Brain pericyte (primary cell): ENCODE data around the gene KCP.

Experiments
- DNase-seq: peaks from one replicate; pipeline ENCODE4 v3.0.0-alpha.2; 2012; ENCODE audit warnings: low read depth, low spot score

The KCP gene

GRCh38 chr7:128874140-128875031 lies 36.1 kb downstream of the KCP start:
- DNase-seq: no peak

DNA sequence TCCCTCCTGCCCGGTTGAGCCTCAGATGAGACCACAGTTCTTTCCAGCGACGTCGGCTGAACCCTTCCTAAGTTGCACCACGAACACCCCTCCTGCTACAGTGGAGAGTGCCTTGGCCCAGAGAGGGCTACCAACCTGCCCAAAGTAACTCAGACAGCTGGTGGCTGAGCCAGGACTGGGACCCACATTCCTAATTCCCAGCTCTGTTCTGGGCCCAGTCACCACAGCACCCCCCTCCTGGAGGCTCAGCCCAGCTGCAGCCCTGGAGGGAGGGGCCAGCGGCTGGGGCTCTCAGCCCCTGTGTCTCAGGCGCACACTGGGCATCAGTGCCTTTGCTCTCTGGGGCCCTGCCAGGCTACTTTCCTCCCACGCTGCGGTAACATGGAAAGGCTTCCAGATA lies 37.3 kb downstream of the KCP start:
- no peak for DNase-seq

GRCh38 chr7:128872394-128872824 lies 38.1 kb downstream of the KCP start:
- no peak for DNase-seq

DNA sequence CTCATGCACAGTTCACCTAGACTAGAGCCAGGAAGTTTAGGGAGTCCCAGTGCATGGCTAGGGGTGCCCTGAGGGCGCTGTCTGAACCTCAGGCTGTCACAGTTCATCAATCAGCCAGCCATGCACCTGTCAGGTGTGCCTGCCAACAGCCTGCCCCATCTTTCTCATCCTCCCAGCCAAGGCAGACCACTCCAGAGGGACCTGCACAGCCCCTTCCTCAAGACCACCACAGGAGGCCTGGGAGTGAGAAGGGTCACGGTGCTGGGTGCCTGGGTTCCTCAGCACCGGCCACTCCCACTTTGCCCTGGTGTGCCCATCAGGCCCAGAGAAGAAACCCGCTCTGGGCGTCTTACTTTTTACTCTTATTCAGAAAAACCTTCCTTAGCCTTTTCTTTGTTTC lies 39.5 kb downstream of the KCP start:
- no peak for DNase-seq

GRCh38 chr7:128869944-128870285 lies 40.6 kb downstream of the KCP start:
- DNase-seq: no peak

DNA sequence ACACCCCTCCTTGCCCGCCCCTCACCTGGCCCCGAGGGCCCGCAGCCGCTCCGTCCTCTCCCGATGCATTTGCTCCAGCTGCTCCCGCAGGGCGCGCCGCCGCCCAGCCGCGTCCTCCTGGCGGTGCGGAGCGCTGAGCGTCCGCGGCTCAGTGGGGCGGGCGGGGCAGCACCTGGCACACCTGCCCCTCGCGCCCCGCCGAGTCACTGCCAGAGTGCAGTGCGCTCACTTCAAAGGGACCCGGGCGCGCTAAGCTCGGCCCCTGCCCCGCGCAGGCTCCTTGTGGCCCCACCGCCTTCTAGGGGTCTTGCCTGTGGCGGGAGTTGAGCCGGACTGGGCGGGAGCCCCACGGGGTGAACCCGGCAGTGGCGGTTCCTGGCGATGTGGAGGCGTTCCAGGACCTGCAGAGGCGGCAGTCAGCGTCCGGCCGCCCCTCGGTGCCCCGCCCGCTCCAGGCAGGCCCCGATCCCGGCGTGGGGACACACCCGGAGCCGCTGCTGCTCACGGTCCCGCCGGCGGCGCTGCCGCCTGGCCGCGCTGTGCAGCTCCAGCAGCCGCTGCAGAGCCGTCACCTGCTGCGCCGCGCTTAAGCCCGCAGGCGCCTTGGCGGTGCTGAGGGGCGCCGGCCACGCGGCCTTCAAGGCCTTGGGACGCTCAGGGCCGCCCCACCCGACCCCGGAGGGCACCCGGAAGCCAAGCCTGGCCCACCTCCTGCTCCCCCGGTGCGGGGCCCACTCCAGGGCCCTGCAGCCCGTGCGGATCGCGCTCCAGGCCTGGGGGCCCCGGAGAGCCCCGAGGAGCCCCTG lies 41.2 kb downstream of the KCP start:
- no peak for DNase-seq

GRCh38 chr7:128868624-128869137 lies 41.8 kb downstream of the KCP start:
- DNase-seq: no peak

- DNase-seq: no peak
Observed at GRCh38 chr7:128867842-128868623, 42.5 kb downstream of the KCP start.

DNA sequence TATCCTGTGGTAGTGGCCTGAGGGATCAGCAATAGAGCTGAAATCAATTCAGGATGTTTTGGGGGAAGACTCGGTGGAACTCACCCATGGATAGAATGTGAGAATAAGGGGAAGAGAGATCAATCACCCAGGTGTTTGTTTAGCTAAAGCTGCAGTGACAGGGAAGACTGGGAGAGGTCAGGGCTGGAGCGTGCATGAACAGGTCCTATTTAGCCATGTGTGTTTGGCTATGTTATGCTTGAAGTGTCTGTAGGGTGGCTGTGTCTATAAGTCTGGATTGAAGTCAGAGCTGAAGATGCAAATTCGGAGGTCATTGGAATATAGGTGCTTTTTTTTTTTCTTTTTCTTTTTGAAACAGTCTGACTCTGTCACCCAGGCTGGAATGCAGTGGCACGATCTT lies 43.3 kb downstream of the KCP start:
- no peak for DNase-seq

DNA sequence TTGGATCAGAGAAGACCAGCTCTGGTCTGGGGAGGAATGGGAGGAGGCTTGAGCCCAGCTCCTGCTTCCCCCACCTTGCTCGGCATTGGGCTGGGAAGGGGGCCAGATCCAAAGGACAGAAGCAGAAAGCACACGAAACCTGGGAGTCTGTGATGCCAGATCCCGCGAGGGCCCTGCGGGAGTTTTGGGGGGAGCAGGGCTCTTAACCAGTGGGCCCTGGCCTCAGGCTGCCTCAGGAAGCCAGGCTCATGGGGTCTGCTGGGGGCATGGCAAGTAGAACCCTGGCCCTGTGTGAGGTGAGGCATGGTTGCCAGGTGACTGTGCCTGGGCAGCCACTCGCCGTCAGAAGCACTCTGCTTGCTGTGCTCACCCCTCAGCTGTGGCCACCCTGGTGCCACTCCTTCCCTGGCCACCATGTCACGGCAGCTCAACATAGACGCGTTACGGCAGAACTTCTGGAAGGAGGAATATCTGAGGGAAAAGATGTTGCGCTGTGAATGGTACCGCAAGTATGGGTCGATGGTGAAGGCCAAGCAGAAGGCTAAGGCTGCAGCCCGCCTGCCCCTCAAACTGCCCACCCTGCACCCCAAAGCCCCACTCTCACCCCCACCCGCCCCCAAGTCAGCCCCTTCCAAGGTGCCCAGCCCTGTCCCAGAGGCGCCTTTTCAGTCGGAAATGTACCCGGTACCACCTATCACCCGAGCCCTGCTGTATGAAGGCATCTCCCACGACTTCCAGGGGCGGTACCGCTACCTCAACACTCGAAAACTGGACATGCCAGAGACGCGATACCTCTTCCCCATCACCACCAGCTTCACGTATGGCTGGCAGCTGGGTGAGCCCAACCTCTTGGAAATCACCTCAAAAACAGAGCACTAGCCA lies 44.3 kb downstream of the KCP start:
- no peak for DNase-seq

DNA sequence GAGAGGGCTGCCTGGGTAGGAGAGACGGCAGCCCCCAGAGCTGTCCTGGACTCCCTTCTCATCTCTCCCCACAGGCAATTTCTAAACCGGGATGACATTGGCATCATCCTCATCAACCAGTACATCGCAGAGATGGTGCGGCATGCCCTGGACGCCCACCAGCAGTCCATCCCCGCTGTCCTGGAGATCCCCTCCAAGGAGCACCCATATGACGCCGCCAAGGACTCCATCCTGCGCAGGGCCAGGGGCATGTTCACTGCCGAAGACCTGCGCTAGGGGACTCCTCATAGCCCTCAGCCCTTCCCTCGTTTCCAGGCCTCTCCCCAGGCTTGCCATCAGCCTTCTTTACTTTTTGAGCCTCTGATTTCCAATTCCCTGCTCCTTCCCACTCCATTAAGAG lies 45.2 kb downstream of the KCP start:
- no peak for DNase-seq

DNA sequence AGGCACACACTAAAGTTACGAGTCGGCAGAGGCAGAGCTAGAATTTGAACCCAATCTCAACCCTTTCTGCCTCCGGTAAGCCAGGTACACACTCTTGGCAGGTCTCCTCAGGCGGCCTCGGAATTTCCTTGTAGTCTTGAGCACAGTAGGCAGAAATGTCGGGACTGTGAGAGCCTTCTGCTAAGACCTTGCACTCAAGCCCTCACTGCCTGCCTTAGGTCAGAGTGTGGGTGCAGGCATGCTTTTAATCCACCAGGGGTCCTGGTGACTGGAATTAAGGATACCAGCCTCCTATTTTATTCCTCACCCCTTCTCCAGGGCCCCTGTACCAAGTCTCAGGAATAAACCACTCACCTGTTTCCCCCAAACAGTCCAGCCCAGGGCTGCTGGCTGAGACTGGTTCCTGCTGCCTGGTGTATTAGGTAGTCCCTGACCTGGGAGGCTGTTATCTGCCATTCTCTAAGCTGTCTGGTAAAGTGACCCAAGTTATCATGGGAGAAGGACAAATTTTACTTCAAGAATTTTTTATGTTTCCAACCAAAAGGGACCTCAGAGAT lies 47.0 kb downstream of the KCP start:
- DNase-seq: no peak

DNA sequence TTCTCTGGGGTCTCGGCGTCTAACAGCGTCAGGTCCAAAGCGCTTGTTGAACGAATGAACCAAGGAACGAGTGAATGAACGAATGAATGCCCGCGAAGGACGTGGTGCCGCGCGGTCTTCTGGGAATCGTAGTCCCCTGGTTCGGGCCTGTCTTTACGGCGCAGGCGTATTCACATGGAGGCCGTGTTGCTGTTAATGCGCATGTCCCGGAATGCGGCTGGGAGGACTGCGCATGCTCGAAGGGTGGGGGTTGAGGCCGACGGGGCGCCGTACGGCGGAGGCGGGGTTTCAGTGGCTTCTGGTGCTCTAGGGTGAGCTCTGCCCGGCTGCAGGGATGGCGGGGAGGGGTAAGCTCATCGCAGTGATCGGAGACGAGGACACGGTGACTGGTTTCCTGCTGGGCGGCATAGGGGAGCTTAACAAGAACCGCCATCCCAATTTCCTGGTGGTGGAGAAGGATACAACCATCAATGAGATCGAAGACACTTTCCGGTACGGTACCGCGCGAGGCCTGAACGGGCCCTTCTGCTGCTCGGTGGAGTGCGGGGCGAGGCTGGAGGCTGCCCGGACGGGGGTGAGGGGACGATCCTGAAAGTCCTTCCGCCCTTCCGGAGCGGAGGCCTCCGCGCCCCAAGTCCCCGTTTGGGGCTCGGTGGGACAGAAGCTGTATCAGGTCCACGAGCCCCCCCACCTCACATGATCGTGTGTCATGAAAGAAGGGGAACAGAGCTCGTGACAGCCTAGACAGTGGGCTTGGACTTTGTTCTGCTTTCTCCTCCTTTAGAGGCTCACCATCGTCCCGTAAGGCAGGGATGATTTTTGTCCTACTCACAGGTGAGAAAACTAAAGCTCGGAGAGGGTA lies 47.7 kb downstream of the KCP start, which contains the start of gene ATP6V1F:
ATP6V1F (plus strand) TSS at position 286 of the 862 bp plus-strand sequence; CDS start at position 335, 49 bp downstream.
- peak; percentile 97 for DNase-seq

- DNase-seq: no peak
Observed at GRCh38 chr7:128861957-128862570, 48.4 kb downstream of the KCP start.

DNA sequence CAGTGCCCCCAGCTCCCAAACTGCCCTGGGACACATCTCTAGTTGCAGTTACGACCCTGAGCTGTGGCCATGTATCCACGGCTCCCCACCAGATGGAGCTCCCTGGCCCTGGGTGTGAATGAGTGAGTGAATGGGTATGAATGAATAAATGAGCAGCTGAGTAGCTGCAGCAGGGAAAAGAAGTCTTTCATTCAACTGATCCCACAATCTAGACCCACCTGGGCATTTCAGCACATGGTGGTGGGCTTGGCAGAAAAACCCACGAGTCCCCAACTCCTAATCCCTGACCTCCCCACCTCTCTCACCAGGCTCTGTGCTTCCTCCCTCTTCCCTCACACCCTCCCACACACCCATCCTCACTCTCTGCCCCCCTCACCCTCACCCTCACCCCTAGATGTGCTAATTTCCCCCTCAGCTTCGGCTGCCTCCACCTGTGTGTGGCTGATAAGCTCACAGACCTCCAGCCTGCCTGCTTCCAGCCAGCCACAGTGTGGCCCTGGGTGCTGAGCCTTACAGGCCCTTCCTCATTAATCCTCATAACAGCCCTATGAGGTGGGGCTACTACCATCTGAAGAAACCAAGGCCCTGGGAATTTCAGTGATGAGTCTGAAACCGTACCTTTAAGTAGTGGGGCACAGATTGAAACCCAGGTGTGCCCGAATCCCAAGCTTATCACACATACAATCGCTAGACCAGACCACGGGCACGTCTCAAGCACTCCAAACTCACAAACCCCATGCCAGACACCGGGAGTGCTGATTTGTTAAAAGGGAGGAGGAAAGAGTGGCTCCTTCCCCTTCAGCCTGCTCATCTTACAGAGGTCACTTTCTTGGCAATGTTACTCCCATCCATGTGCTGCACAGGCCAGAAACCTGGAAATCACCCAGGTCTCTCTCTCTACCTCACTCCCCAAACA lies 50.1 kb downstream of the KCP start:
- no peak for DNase-seq

- DNase-seq: no peak
Observed at GRCh38 chr7:128859232-128860157, 51.0 kb downstream of the KCP start.
